Glutamatergic neuron (in vitro differentiated cells): Measurements from ENCODE around the gene FAM163B. TPM values are rescaled to one million over a fixed set of nuclear protein-coding genes. Genes with fewer than 3 reads are reported as not detected.

Experiments used
- DNase-seq: peaks from one replicate; pipeline ENCODE4 v3.0.0; 2022
- H3K27ac Mint-ChIP-seq: one replicate; pipeline ENCODE4 v1.8.0; 2020; ENCODE audit warnings: mild to moderate bottlenecking, mixed read lengths, inconsistent platforms; ENCODE audit not compliant: unreplicated experiment
- H3K27me3 Mint-ChIP-seq: one replicate; pipeline ENCODE4 v1.8.0; 2020; ENCODE audit warnings: mild to moderate bottlenecking, moderate library complexity, mixed read lengths, inconsistent platforms; ENCODE audit not compliant: unreplicated experiment
- H3K36me3 Mint-ChIP-seq: one replicate; pipeline ENCODE4 v1.8.0; 2020; ENCODE audit warnings: mild to moderate bottlenecking, mixed read lengths, inconsistent platforms; ENCODE audit not compliant: unreplicated experiment
- H3K4me1 Mint-ChIP-seq: one replicate; pipeline ENCODE4 v1.8.0; 2020; ENCODE audit warnings: mild to moderate bottlenecking, low read depth, mixed read lengths, inconsistent platforms; ENCODE audit not compliant: unreplicated experiment
- H3K4me3 Mint-ChIP-seq: one replicate; pipeline ENCODE4 v1.8.0; 2020; ENCODE audit warnings: mild to moderate bottlenecking, mixed read lengths, inconsistent platforms; ENCODE audit not compliant: unreplicated experiment
- H3K9me3 Mint-ChIP-seq: one replicate; pipeline ENCODE4 v1.8.0; 2020; ENCODE audit warnings: mild to moderate bottlenecking, moderate library complexity, mixed read lengths, inconsistent platforms; ENCODE audit not compliant: unreplicated experiment
- CTCF ChIP-seq: fragments of 200-600 bp; sonication (generic); IDR thresholded peaks from one replicate; pipeline ENCODE4 v1.5.0; 2021; ENCODE audit not compliant: partially characterized antibody, unreplicated experiment
- total RNA-seq: library from RNA; stranded (reverse); fragmentation: NEBNext Ultra II Directional; extraction: Animal tissue kit (Norgen Biotek cat#: 25700); gene quantifications from one replicate; pipeline ENCODE4 v1.2.1, GENCODE V29; 2021; ENCODE audit not compliant: unreplicated experiment

FAM163B gene
- total RNA-seq, 1 donor from 2014 or later: 0.51 TPM

- Mint-ChIP-seq H3K4me1 (peaks cover 34% of the 10 kb centered on the region), H3K27ac (no peak overlapping the region), H3K36me3 (peaks cover 1% of the 10 kb centered on the region), H3K27me3 (peaks cover 12% of the 10 kb centered on the region), H3K4me3 (no peak overlapping the region), H3K9me3 (peaks cover 14% of the 10 kb centered on the region)
- no peak for TF ChIP-seq CTCF
- DNase-seq: no peak
These were observed 80.3 kb downstream of the FAM163B start for GRCh38 chr9:133528876-133529241.

GRCh38 chr9:133528001-133528875, 81.0 kb downstream of the FAM163B start:
- H3K27ac Mint-ChIP-seq: no peak overlapping the region
- H3K4me3 Mint-ChIP-seq: no peak overlapping the region
- TF ChIP-seq CTCF: no peak
- peaks cover 12% of the 10 kb centered on the region for H3K27me3 Mint-ChIP-seq
- peaks cover 10% of the 10 kb centered on the region for H3K9me3 Mint-ChIP-seq
- peaks cover 34% of the 10 kb centered on the region for H3K4me1 Mint-ChIP-seq
- DNase-seq: no peak
- peaks cover 6% of the 10 kb centered on the region for H3K36me3 Mint-ChIP-seq

- Mint-ChIP-seq H3K9me3 (peaks cover 6% of the 10 kb centered on the region), H3K27ac (no peak overlapping the region), H3K4me3 (no peak overlapping the region), H3K36me3 (peaks cover 6% of the 10 kb centered on the region), H3K27me3 (peaks cover 9% of the 10 kb centered on the region), H3K4me1 (peaks cover 30% of the 10 kb centered on the region)
- TF ChIP-seq CTCF: no peak
- DNase-seq: no peak
These were observed 81.7 kb downstream of the FAM163B start for GRCh38 chr9:133527444-133527920.

Other genes with a start within 250 kb of the FAM163B start
- gene SURF4, start 233.3 kb downstream of the FAM163B start, total RNA-seq: 111 TPM
- 2.6 TPM for gene STKLD1, start 233.0 kb downstream of the FAM163B start, total RNA-seq
- 20.4 TPM for gene REXO4, start 191.4 kb downstream of the FAM163B start, total RNA-seq
- gene ADAMTS13, start 187.0 kb downstream of the FAM163B start, total RNA-seq: 27.9 TPM
- 45.4 TPM for gene CACFD1, start 149.4 kb downstream of the FAM163B start, total RNA-seq
- 104 TPM for gene SLC2A6, start 130.3 kb downstream of the FAM163B start, total RNA-seq
- gene MYMK, start 84.4 kb downstream of the FAM163B start, total RNA-seq: not detected
- gene ADAMTSL2, start 74.7 kb downstream of the FAM163B start, total RNA-seq: 1.3 TPM
- 1.8 TPM for gene DBH, start 27.0 kb upstream of the FAM163B start, total RNA-seq
- gene SARDH, start 129.0 kb upstream of the FAM163B start, total RNA-seq: 2.0 TPM